Gastrocnemius medialis (tissue), 4 donors: Measurements from ENCODE around the gene CTNNA2. TPM values are rescaled to one million over a fixed set of nuclear protein-coding genes. Genes with fewer than 3 reads are reported as not detected.

Experiments used
- ATAC-seq, 2 donors: fragments of 150-250 bp; one replicate each; pipeline ENCODE4 v1.9.1; 2016
- DNase-seq, 2 donors: peaks; one replicate each; pipeline ENCODE4 v3.0.0-alpha.2; 2019
- H3K27ac ChIP-seq, 4 donors: fragments of 200-600 bp; sonication (generic); 1 replicate in 1 of 4; 2 replicates in 3 of 4; pipeline ENCODE4 v1.5.1; 2016 to 2018; ENCODE audit warnings: mild to moderate bottlenecking in 2 of 4, moderate library complexity in 1 of 4
- H3K27me3 ChIP-seq, 3 donors: fragments of 200-600 bp; sonication (generic) in 2 of 3; 1 replicate in 1 of 3; 2 replicates in 2 of 3; pipeline versions ENCODE4 v1.5.1 to v1.6.0; 2016 to 2019; ENCODE audit warnings: mild to moderate bottlenecking in 1 of 3, moderate library complexity in 1 of 3
- H3K36me3 ChIP-seq, 2 donors: fragments of 200-600 bp; sonication (generic) in 1 of 2; one replicate each; pipeline ENCODE4 v1.5.1; 2017 to 2018
- H3K4me1 ChIP-seq, 2 donors: fragments of 200-600 bp; sonication (generic) in 1 of 2; one replicate each; pipeline ENCODE4 v1.5.1; 2016 to 2017; ENCODE audit warnings: mild to moderate bottlenecking in 2 of 2
- H3K4me3 ChIP-seq, 4 donors: fragments of 200-600 bp; sonication (generic) in 3 of 4; 1 replicate in 1 of 4; 2 replicates in 3 of 4; pipeline ENCODE4 v1.5.1; 2016 to 2019; ENCODE audit warnings: mild to moderate bottlenecking in 2 of 4
- H3K9me3 ChIP-seq, 3 donors: fragments of 200-600 bp; sonication (generic) in 2 of 3; 1 replicate in 1 of 3; 2 replicates in 2 of 3; pipeline ENCODE4 v1.5.1; 2016 to 2019
- POLR2A ChIP-seq, 2 donors: fragments of 450-650 bp; IDR thresholded peaks; one replicate each; pipeline ENCODE4 v1.6.1; 2017; ENCODE audit warnings: antibody characterized with exemption in 2 of 2, mild to moderate bottlenecking in 2 of 2, moderate library complexity in 2 of 2
- in situ Hi-C, 4 donors: fragments of 200-750 bp; cut with MboI; loops; one replicate each; pipeline versions ENCODE4 v1.15.0 to v1.8.0; 2017; ENCODE audit warnings: low sequenced_read_pairs in 4 of 4
- intact Hi-C: fragments of 100-400 bp; cut with DNase I; formaldehyde crosslinking; loops from one replicate; pipeline ENCODE4 v1.15.1; 2023; ENCODE audit warnings: low total_unique reads
- total RNA-seq, 4 donors: library from RNA; depleted of rRNA; stranded (reverse); fragments of >200 nt; gene quantifications; one replicate each; pipeline versions ENCODE4 v1.1.0 to v1.2.3, GENCODE V29; 2016
- TF ChIP-seq, protein P1 (sequence below), 5 experiments: fragments of 450-650 bp in 3 of 5; fragments of 200-600 bp in 2 of 5; sonication (generic) in 2 of 5; IDR thresholded peaks in 4 of 5; conservative IDR thresholded peaks in 1 of 5; 1 replicate in 4 of 5; 2 replicates in 1 of 5; pipeline ENCODE4 v1.5.1; 2016 to 2019; ENCODE audit warnings: antibody characterized with exemption in 5 of 5, mild to moderate bottlenecking in 3 of 5, moderate library complexity in 3 of 5

CTNNA2 gene
- total RNA-seq, 4 donors from 2014 or later: not detected

DNA sequence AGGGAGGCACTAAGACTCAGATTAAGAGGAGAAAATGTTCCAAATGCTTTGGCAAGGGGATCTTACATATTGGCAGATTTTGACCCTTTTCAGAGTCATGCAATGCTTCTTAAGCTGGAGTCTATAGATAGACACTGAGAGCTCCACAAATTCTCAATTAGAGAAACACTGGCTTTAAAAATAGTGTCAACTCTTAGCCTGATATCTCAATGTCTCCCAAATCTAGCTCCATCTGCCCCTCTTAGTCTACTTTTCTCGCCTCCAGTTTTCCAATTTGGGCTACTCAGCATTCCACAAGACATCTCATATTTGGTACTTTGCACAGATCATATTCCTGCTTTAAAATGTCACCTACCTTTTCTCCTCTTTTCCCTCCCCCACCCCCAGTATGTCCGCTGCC lies 559.1 kb downstream of the CTNNA2 start:
- no peak for ATAC-seq
- in situ Hi-C loops (no loop called here), intact Hi-C loops (no loop called here)

DNA sequence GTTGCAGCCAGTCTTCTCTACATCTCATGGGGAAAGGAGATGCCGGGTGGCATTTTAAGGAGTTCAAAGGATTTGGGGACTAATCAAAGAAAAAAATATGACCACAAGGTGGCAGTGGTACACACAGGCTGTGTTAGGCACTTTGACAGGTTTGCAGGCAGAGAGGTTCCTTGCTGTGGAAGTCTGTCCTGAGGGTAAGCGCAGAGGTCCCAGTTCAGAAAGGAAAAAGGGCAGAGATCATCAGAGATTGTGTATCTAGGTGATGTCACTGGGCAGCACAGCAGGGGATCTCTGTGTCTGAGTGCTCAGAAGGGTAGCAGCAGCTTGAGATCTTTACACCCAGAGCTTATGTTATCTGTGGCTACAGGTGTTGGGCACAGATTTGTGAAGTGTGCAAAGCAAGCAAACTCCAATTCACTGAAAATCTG lies 560.3 kb downstream of the CTNNA2 start:
- intact Hi-C loops: no loop called here
- ATAC-seq (no peak), DNase-seq (no peak)
- H3K9me3 ChIP-seq: no peaks in the 10 kb centered on the region
- no peaks in the 10 kb centered on the region for H3K27me3 ChIP-seq
- in situ Hi-C loops: no loop called here
- H3K4me3 ChIP-seq: no peak overlapping the region
- no peak for TF ChIP-seq POLR2A (IDR thresholded peaks at IDR 0.05)
- TF ChIP-seq, protein P1, sequence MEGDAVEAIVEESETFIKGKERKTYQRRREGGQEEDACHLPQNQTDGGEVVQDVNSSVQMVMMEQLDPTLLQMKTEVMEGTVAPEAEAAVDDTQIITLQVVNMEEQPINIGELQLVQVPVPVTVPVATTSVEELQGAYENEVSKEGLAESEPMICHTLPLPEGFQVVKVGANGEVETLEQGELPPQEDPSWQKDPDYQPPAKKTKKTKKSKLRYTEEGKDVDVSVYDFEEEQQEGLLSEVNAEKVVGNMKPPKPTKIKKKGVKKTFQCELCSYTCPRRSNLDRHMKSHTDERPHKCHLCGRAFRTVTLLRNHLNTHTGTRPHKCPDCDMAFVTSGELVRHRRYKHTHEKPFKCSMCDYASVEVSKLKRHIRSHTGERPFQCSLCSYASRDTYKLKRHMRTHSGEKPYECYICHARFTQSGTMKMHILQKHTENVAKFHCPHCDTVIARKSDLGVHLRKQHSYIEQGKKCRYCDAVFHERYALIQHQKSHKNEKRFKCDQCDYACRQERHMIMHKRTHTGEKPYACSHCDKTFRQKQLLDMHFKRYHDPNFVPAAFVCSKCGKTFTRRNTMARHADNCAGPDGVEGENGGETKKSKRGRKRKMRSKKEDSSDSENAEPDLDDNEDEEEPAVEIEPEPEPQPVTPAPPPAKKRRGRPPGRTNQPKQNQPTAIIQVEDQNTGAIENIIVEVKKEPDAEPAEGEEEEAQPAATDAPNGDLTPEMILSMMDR (IDR thresholded peaks at IDR 0.05 in 4 of 5, conservative IDR thresholded peaks at IDR 0.05 in 1 of 5): peak in 2 of 5 experiments; percentile 30 to 52
- no peaks in the 10 kb centered on the region for H3K4me1 ChIP-seq
- H3K27ac ChIP-seq: no peak overlapping the region
- no peaks in the 10 kb centered on the region for H3K36me3 ChIP-seq

More for the DNA sequence above, 559.1 kb downstream of the CTNNA2 start:
- no peak for DNase-seq
- no peak overlapping the region for H3K4me3 ChIP-seq
- no peaks in the 10 kb centered on the region for H3K4me1 ChIP-seq
- no peak for TF ChIP-seq POLR2A (IDR thresholded peaks at IDR 0.05)
- TF ChIP-seq, protein P1 (IDR thresholded peaks at IDR 0.05 in 4 of 5, conservative IDR thresholded peaks at IDR 0.05 in 1 of 5): no peak
- no peak overlapping the region for H3K27ac ChIP-seq
- no peaks in the 10 kb centered on the region for H3K9me3 ChIP-seq
- no peaks in the 10 kb centered on the region for H3K36me3 ChIP-seq
- no peaks in the 10 kb centered on the region for H3K27me3 ChIP-seq

DNA sequence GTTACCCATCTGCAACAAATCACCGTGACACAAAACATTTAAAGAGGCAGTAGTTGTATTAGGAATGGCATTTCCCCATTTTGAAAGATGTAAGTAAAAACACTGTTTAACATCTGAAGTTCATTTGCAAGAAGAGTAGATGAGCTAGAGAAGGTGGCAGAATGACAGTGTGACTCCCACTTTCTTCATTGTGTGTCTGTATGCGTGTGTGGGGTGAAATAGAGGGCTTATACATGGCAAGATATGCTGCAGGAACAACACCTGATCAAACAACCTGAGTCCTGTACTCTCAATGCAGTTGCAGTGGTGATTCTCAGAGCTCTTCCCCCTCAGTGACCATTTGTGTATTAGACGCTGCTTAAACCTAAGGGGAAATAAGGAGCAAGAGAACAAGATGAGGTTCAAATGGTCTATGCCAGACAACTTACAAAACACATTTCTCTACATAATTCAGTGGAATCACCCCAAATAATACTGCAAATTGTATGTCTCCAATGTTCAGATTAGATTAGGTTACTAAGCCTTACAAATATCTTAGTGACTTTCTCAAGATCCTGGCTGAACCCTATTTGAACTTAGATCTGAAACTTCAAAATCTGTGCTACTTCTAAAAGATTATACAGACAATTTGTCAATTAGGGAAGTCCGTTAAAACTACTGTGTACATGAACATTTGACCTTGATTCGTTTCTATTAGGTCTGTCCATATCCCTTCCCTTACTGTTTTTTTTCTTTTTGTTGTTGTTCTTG lies 561.6 kb downstream of the CTNNA2 start:
- ATAC-seq (no peak), DNase-seq (no peak)
- Histone ChIP-seq H3K9me3 (no peaks in the 10 kb centered on the region), H3K36me3 (no peaks in the 10 kb centered on the region), H3K27me3 (no peaks in the 10 kb centered on the region), H3K4me1 (no peaks in the 10 kb centered on the region), H3K27ac (no peak overlapping the region), H3K4me3 (no peak overlapping the region)
- in situ Hi-C loops (no loop called here), intact Hi-C loops (no loop called here)
- TF ChIP-seq, protein P1 (IDR thresholded peaks at IDR 0.05 in 4 of 5, conservative IDR thresholded peaks at IDR 0.05 in 1 of 5): no peak
- TF ChIP-seq POLR2A (IDR thresholded peaks at IDR 0.05): no peak

DNA sequence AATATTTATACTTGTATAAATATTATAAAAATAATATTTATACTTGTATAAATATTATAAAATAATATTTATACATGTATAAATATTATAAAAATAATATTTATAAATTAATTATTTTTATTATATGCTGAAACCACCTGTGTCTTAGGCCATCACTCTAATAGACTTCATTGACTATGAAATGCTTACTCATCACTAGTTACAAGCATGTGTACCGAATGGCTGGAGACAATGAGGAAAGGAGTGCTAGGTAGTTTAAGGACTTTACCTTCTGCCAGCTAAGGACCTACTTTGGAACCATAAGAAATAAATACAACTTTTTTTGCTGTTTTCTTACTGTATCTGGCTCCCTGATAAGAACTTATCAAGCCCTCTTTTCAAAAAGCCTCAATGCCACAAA lies 562.9 kb downstream of the CTNNA2 start:
- no peaks in the 10 kb centered on the region for H3K27me3 ChIP-seq
- TF ChIP-seq, protein P1 (IDR thresholded peaks at IDR 0.05 in 4 of 5, conservative IDR thresholded peaks at IDR 0.05 in 1 of 5): no peak
- in situ Hi-C loops (no loop called here), intact Hi-C loops (no loop called here)
- no peak overlapping the region for H3K27ac ChIP-seq
- ATAC-seq (no peak), DNase-seq (no peak)
- no peaks in the 10 kb centered on the region for H3K36me3 ChIP-seq
- no peaks in the 10 kb centered on the region for H3K4me1 ChIP-seq
- no peaks in the 10 kb centered on the region for H3K9me3 ChIP-seq
- H3K4me3 ChIP-seq: no peak overlapping the region
